Measurements from ENCODE around the gene PAQR4. TPM values are rescaled to one million over a fixed set of nuclear protein-coding genes. Genes with fewer than 3 reads are reported as not detected.

PAQR4 gene
- total and polyA plus RNA-seq, 2 experiments from 2014 or later, result 3.1 to 11.0 TPM

GRCh38 chr16:3015865-3016521 is 46.8 kb downstream of the PAQR4 start:
- Histone ChIP-seq H3K4me3 (no peak overlapping the region), H3K27me3 (no peaks in the 10 kb centered on the region), H3K9me3 (ENCODE audit: low read depth) (no peaks in the 10 kb centered on the region), H3K27ac (no peak overlapping the region), H3K36me3 (no peaks in the 10 kb centered on the region), H3K4me1 (ENCODE audit: low read depth) (peaks cover 16% of the 10 kb centered on the region)
- TF ChIP-seq, protein P1, sequence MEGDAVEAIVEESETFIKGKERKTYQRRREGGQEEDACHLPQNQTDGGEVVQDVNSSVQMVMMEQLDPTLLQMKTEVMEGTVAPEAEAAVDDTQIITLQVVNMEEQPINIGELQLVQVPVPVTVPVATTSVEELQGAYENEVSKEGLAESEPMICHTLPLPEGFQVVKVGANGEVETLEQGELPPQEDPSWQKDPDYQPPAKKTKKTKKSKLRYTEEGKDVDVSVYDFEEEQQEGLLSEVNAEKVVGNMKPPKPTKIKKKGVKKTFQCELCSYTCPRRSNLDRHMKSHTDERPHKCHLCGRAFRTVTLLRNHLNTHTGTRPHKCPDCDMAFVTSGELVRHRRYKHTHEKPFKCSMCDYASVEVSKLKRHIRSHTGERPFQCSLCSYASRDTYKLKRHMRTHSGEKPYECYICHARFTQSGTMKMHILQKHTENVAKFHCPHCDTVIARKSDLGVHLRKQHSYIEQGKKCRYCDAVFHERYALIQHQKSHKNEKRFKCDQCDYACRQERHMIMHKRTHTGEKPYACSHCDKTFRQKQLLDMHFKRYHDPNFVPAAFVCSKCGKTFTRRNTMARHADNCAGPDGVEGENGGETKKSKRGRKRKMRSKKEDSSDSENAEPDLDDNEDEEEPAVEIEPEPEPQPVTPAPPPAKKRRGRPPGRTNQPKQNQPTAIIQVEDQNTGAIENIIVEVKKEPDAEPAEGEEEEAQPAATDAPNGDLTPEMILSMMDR (IDR thresholded peaks at IDR 0.05; ENCODE audit: low read depth, low read length), result no peak
- no peak for DNase-seq (ENCODE audit: low read depth in 1 of 2, low spot score in 1 of 2)

- H3K27me3 ChIP-seq, result no peaks in the 10 kb centered on the region
- peak overlapping the region; percentile 76 for H3K4me3 ChIP-seq
- H3K4me1 ChIP-seq (ENCODE audit: low read depth), result peaks cover 18% of the 10 kb centered on the region
- H3K36me3 ChIP-seq, result no peaks in the 10 kb centered on the region
- no peaks in the 10 kb centered on the region for H3K9me3 ChIP-seq (ENCODE audit: low read depth)
- DNase-seq (ENCODE audit: low read depth in 1 of 2, low spot score in 1 of 2), result no peak
- TF ChIP-seq, protein P1 (IDR thresholded peaks at IDR 0.05; ENCODE audit: low read depth, low read length), result no peak
- peak overlapping the region; percentile 87 for H3K27ac ChIP-seq
Measured at GRCh38 chr16:3017344-3017743, 48.2 kb downstream of the PAQR4 start.

- Histone ChIP-seq H3K9me3 (ENCODE audit: low read depth) (no peaks in the 10 kb centered on the region), H3K36me3 (no peaks in the 10 kb centered on the region), H3K27me3 (no peaks in the 10 kb centered on the region), H3K4me1 (ENCODE audit: low read depth) (peaks cover 18% of the 10 kb centered on the region), H3K4me3 (peak within 1 kb of the TSS; percentile 76), H3K27ac (peak within 1 kb of the TSS; percentile 87)
- peak in 1 of 2 donors; percentile 94 for DNase-seq (ENCODE audit: low read depth in 1 of 2, low spot score in 1 of 2)
- TF ChIP-seq, protein P1 (IDR thresholded peaks at IDR 0.05; ENCODE audit: low read depth, low read length), result peak; percentile 29
Measured at GRCh38 chr16:3017794-3018506, 48.8 kb downstream of the PAQR4 start, which contains the start of gene CLDN6. CLDN6 (minus strand) TSS chr16:3018183; CDS start chr16:3016021, 2,162 bp downstream.

- Histone ChIP-seq H3K4me1 (ENCODE audit: low read depth) (peaks cover 22% of the 10 kb centered on the region), H3K27ac (peak overlapping the region; percentile 97)
Measured at GRCh38 chr16:3019594-3020246, 50.6 kb downstream of the PAQR4 start.

DNA sequence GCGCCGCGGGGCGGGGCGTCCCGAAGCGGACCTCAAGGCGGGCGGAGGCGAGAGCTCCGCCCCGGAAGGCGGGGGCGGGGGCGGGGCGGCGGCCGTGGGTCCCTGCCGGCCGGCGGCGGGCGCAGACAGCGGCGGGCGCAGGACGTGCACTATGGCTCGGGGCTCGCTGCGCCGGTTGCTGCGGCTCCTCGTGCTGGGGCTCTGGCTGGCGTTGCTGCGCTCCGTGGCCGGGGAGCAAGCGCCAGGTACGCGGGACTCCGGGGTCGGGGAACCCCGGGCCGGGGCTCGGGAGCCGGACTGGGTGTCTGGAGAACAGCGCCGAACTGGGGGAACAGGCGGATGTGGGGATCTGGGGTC is 51.1 kb downstream of the PAQR4 start, which contains the start of gene TNFRSF12A:
TSS of gene TNFRSF12A (plus strand) at position 122 of the 357 bp plus-strand sequence. CDS start at position 152, 30 bp downstream.
- H3K9me3 ChIP-seq (ENCODE audit: low read depth), result no peaks in the 10 kb centered on the region
- H3K4me3 ChIP-seq, result peak within 1 kb of the TSS; percentile 74
- H3K27ac ChIP-seq, result peak within 1 kb of the TSS; percentile 97
- H3K4me1 ChIP-seq (ENCODE audit: low read depth), result peaks cover 22% of the 10 kb centered on the region
- H3K27me3 ChIP-seq, result no peaks in the 10 kb centered on the region
- peak; percentile 80 to 92 for DNase-seq (ENCODE audit: low read depth in 1 of 2, low spot score in 1 of 2)
- TF ChIP-seq, protein P1 (IDR thresholded peaks at IDR 0.05; ENCODE audit: low read depth, low read length), result no peak
- no peaks in the 10 kb centered on the region for H3K36me3 ChIP-seq

More at GRCh38 chr16:3019594-3020246, 50.6 kb downstream of the PAQR4 start:
- no peak for DNase-seq (ENCODE audit: low read depth in 1 of 2, low spot score in 1 of 2)
- no peaks in the 10 kb centered on the region for H3K36me3 ChIP-seq
- TF ChIP-seq, protein P1 (IDR thresholded peaks at IDR 0.05; ENCODE audit: low read depth, low read length), result no peak
- no peaks in the 10 kb centered on the region for H3K27me3 ChIP-seq
- no peaks in the 10 kb centered on the region for H3K9me3 ChIP-seq (ENCODE audit: low read depth)
- peak overlapping the region; percentile 74 for H3K4me3 ChIP-seq
